GM12878 (cell line): ENCODE data around the gene RND1. TPM values are rescaled to one million over a fixed set of nuclear protein-coding genes. Genes with fewer than 3 reads are reported as not detected.
A peak's percentile ranks its signal among the peaks of the same experiment; 100 is the strongest.

Source experiments
- ATAC-seq: fragments of 200-7000 bp; cut with Tn5 transposase; 3 replicates; pipeline ENCODE4 v1.9.1; 2020; ENCODE audit warnings: mild to moderate bottlenecking, moderate library complexity
- Bru-seq: library from RNA; stranded (reverse); fragments of 400-500 nt; gene quantifications from one replicate; lab custom pipeline; 2021; lab: Mats Ljungman, UMichigan
- BruChase-seq, 2 experiments: library from RNA; stranded (reverse); fragments of 400-500 nt; gene quantifications; one replicate each; lab custom pipeline; 2021; lab: Mats Ljungman, UMichigan
- BruUV-seq: library from RNA; stranded (reverse); fragments of 400-500 nt; replicated peaks from 2 replicates; lab custom pipeline; 2021; lab: Mats Ljungman, UMichigan
- CTCF ChIA-PET: fragments of 300-600 bp; sonication (Branson Sonifier 250); formaldehyde crosslinking; extraction: SDS; loops from one replicate; lab custom pipeline; 2021; ENCODE audit warnings: inconsistent platforms; lab: Yijun Ruan, JAX
- POLR2A ChIA-PET: fragments of 350-600 bp; formaldehyde crosslinking; extraction: SDS; loops from one replicate; lab custom pipeline; 2021; ENCODE audit warnings: inconsistent platforms; lab: Charles Lee
- RAD21 ChIA-PET: fragments of 300-600 bp; sonication (Branson Sonifier 250); formaldehyde crosslinking; loops from one replicate; lab custom pipeline; 2023; ENCODE audit warnings: antibody characterized with exemption; ENCODE audit not compliant: unreplicated experiment; lab: Charles Lee
- SMC1A ChIA-PET: fragments of 300-600 bp; sonication (Branson Sonifier 250); formaldehyde crosslinking; loops from one replicate; lab custom pipeline; 2023; ENCODE audit not compliant: unreplicated experiment, uncharacterized antibody; lab: Charles Lee
- DNase-seq: peaks from one replicate; pipeline ENCODE4 v3.0.0-alpha.2; 2011; ENCODE audit warnings: low read depth, low spot score
- FAIRE-seq: peaks from 3 replicates; lab custom pipeline; 2011; peaks lifted over from hg19 to GRCh38; lab: Jason Lieb, UNC
- H2AFZ ChIP-seq: 2 replicates; pipeline ENCODE4 v1.6.0; 2011; ENCODE audit warnings: low read depth, low read length, control low read depth; ENCODE audit not compliant: control insufficient read depth
- H3K27ac ChIP-seq: 2 replicates; pipeline ENCODE4 v1.5.1; 2011; ENCODE audit warnings: control low read depth; ENCODE audit not compliant: control insufficient read depth, insufficient read depth
- H3K27me3 ChIP-seq, 2 experiments: replicated peaks in 1 of 2; 2 replicates each; pipeline versions ENCODE4 v1.6.0 to v1.6.1; 2011; ENCODE audit warnings: low read length in 1 of 2; ENCODE audit not compliant: control insufficient read depth in 2 of 2, insufficient read depth in 2 of 2
- H3K36me3 ChIP-seq, 2 experiments: 2 replicates each; pipeline ENCODE4 v1.5.1; 2011; ENCODE audit warnings: low read length in 1 of 2; ENCODE audit not compliant: control insufficient read depth in 2 of 2, insufficient read depth in 2 of 2
- H3K4me1 ChIP-seq: 2 replicates; pipeline ENCODE4 v1.6.1; 2011; ENCODE audit warnings: mild to moderate bottlenecking, low read length, moderate library complexity, mixed read lengths; ENCODE audit not compliant: control insufficient read depth, insufficient read depth
- H3K4me2 ChIP-seq: 2 replicates; pipeline ENCODE4 v1.6.0; 2011; ENCODE audit warnings: control low read depth; ENCODE audit not compliant: control insufficient read depth, insufficient read depth
- H3K4me3 ChIP-seq: fragments of 200-600 bp; sonication (generic); 2 replicates; pipeline ENCODE4 v1.5.1; 2016
- H3K79me2 ChIP-seq: 2 replicates; pipeline ENCODE4 v1.6.0; 2011; ENCODE audit warnings: low read length; ENCODE audit not compliant: control insufficient read depth, insufficient read depth
- H3K9ac ChIP-seq: 2 replicates; pipeline ENCODE4 v1.8.0; 2011; ENCODE audit warnings: low read length, control low read depth, mixed read lengths; ENCODE audit not compliant: control insufficient read depth, insufficient read depth
- H3K9me3 ChIP-seq: replicated peaks from 3 replicates; pipeline ENCODE4 v1.5.1; 2011; ENCODE audit warnings: mild to moderate bottlenecking, low read length; ENCODE audit not compliant: control insufficient read depth, insufficient read depth
- H4K20me1 ChIP-seq: 2 replicates; pipeline ENCODE4 v1.6.0; 2011; ENCODE audit not compliant: control insufficient read depth, insufficient read depth
- ATF7 ChIP-seq: fragments of 450-650 bp; IDR thresholded peaks from 2 replicates; pipeline ENCODE4 v1.6.1; 2016; ENCODE audit warnings: low read depth, mild to moderate bottlenecking
- E2F4 ChIP-seq: IDR thresholded peaks from 2 replicates; pipeline ENCODE4 v1.6.1; 2012; ENCODE audit warnings: low read depth, low read length, improper control_type of control experiment
- EGR1 ChIP-seq, 2 experiments: IDR thresholded peaks; 1 replicate in 1 of 2; 2 replicates in 1 of 2; pipeline ENCODE4 v1.6.1; 2011 to 2012; ENCODE audit warnings: low read depth in 2 of 2, low read length in 2 of 2, borderline replicate concordance in 1 of 2, mild to moderate bottlenecking in 1 of 2, moderate library complexity in 1 of 2
- FOXM1 ChIP-seq: IDR thresholded peaks from 2 replicates; pipeline ENCODE4 v1.6.1; 2012; ENCODE audit warnings: low read depth, mild to moderate bottlenecking, inconsistent platforms, low read length, moderate library complexity
- GABPA ChIP-seq: IDR thresholded peaks from 2 replicates; pipeline ENCODE4 v1.6.1; 2014; ENCODE audit warnings: antibody characterized with exemption, low read depth, mild to moderate bottlenecking, inconsistent platforms
- MAX ChIP-seq: IDR thresholded peaks from 2 replicates; pipeline ENCODE4 v1.6.1; 2012; ENCODE audit warnings: low read depth, low read length, improper control_type of control experiment
- MTA3 ChIP-seq: IDR thresholded peaks from 2 replicates; pipeline ENCODE4 v1.6.1; 2012; ENCODE audit warnings: low read length, inconsistent platforms, borderline replicate concordance
- PAX5 ChIP-seq: IDR thresholded peaks from 2 replicates; pipeline ENCODE4 v1.6.1; 2011; ENCODE audit warnings: low read depth, low read length, borderline replicate concordance
- PKNOX1 ChIP-seq: fragments of 450-650 bp; IDR thresholded peaks from 2 replicates; pipeline ENCODE4 v1.6.1; 2016; ENCODE audit warnings: mild to moderate bottlenecking
- RELA ChIP-seq: fragments of 450-650 bp; IDR thresholded peaks from 2 replicates; pipeline ENCODE4 v1.8.0; 2014; ENCODE audit warnings: borderline replicate concordance; ENCODE audit not compliant: partially characterized antibody
- USF2 ChIP-seq: IDR thresholded peaks from 2 replicates; pipeline ENCODE4 v1.6.1; 2011; ENCODE audit warnings: low read depth, low read length, improper control_type of control experiment, borderline replicate concordance
- ZBTB33 ChIP-seq: fragments of 450-650 bp; IDR thresholded peaks from 2 replicates; pipeline ENCODE4 v1.6.1; 2017; ENCODE audit warnings: mild to moderate bottlenecking
- WGBS: methylation state at CpG from one replicate; pipeline ENCODE4 v1.1.6; 2016; ENCODE audit warnings: low lambda C conversion rate; ENCODE audit not compliant: insufficient replicate concordance, insufficient coverage; ENCODE audit errors: missing lambda C conversion rate; 5-methylcytosine and 5-hydroxymethylcytosine counted together
- in situ Hi-C: fragments of 300-500 bp; cut with MboI; formaldehyde crosslinking; loops from 9 replicates; pipeline ENCODE4 v1.14.3; 2018; ENCODE audit warnings: mixed read lengths
- intact Hi-C: fragments of 100-400 bp; cut with micrococcal nuclease; formaldehyde crosslinking; loops from one replicate; pipeline ENCODE4 v1.14.2; 2022; ENCODE audit not compliant: unreplicated experiment
- long read RNA-seq, 2 experiments: library from polyadenylated mRNA; unstranded; transcript quantifications; one replicate each; pipeline ENCODE4 v2.0.0, GENCODE V29; 2019 to 2020
- polyA minus RNA-seq, 3 experiments: library from RNA; depleted of rRNA, polyadenylated mRNA; stranded (reverse); fragments of >200 nt; gene quantifications; 2 replicates each; pipeline ENCODE4 v1.2.3, GENCODE V29; 2011
- polyA plus RNA-seq, 11 experiments: library from polyadenylated mRNA; depleted of rRNA in 4 of 11; unstranded in 6 of 11; stranded (reverse) in 5 of 11; fragments of >200 nt; fragmentation: Nextera tagmentation in 4 of 11; fragmentation: Illumina TruSeq in 1 of 11; extraction: Ambion mirVana in 4 of 11; extraction: Trizol in 1 of 11; gene quantifications; 1 replicate in 1 of 11; 2 replicates in 10 of 11; pipeline versions ENCODE4 v1.2.1 to v1.2.3, GENCODE V29; 2011 to 2016; ENCODE audit warnings: inconsistent platforms in 2 of 11, missing spikeins in 2 of 11, low read depth in 1 of 11
- total RNA-seq, 4 experiments: library from RNA; depleted of rRNA in 3 of 4; stranded (reverse); fragments of >200 nt in 3 of 4; fragmentation: Illumina TruSeq in 1 of 4; extraction: Trizol in 1 of 4; gene quantifications; 2 replicates each; pipeline versions ENCODE4 v1.2.1 to v1.2.3, GENCODE V29; 2013 to 2021

The RND1 gene
- 6.2 and 8.6 TPM in 2 replicates for total RNA-seq (2013; cell fraction: nucleolus; rRNA removed)
- total RNA-seq (2014; rRNA removed) (1.5 and 2.0 TPM in 2 replicates), total RNA-seq (2014; rRNA removed; fragmentation: Illumina TruSeq; extraction: Trizol) (1.2 and 1.3 TPM in 2 replicates), total RNA-seq (2021) (3.8 and 4.2 TPM in 2 replicates), polyA plus RNA-seq (2011; rRNA removed) (3.7 and 5.1 TPM in 2 replicates), polyA plus RNA-seq (2014; fragmentation: Illumina TruSeq; extraction: Trizol) (3.3 and 3.7 TPM in 2 replicates), polyA plus RNA-seq (2014; fragmentation: Nextera tagmentation; extraction: Ambion mirVana) (under 1 TPM; 0.24 to 0.42 TPM), polyA plus RNA-seq (2014; rRNA removed) (3.2 and 3.6 TPM in 2 replicates), polyA plus RNA-seq (2016; fragmentation: Nextera tagmentation; extraction: Ambion mirVana) (1 to 10 TPM; 1.1 to 1.5 TPM), polyA minus RNA-seq (2011; rRNA and poly(A)+ RNA removed) (5.3 and 9.8 TPM in 2 replicates), Bru-seq, nascent RNA (percentile 71 among the genes with signal in this experiment), BruChase-seq, experiment 1, labeled RNA remaining after a 6-hour chase (percentile 51 among the genes with signal in this experiment), BruChase-seq, experiment 2, labeled RNA remaining after a 2-hour chase (percentile 60 among the genes with signal in this experiment)
- 2.8 TPM for polyA plus RNA-seq (2011; ENCODE audit: low read depth)
- 4.1 and 6.2 TPM in 2 replicates for polyA plus RNA-seq (2011; cell fraction: cytosol; rRNA removed)
- 4.6 and 5.0 TPM in 2 replicates for polyA plus RNA-seq (2011; cell fraction: nucleus; rRNA removed)
- polyA plus RNA-seq (2012) = 4.1 and 5.2 TPM in 2 replicates
- 2.3 and 6.7 TPM in 2 replicates for polyA minus RNA-seq (2011; cell fraction: cytosol; rRNA and poly(A)+ RNA removed)
- polyA minus RNA-seq (2011; cell fraction: nucleus; rRNA and poly(A)+ RNA removed) = 6.5 and 11.0 TPM in 2 replicates
- long read RNA-seq, experiment 1, partial matches to known transcripts = 0 of 2 reads
- long read RNA-seq, experiment 1, other reads (novel, unspliced or antisense) = 0 of 2 reads
- long read RNA-seq, experiment 2, partial matches to known transcripts = 1 of 2 reads
- long read RNA-seq, experiment 2, other reads (novel, unspliced or antisense) = 0 of 2 reads

- H4K20me1 ChIP-seq = no peaks in the 10 kb centered on the region
- intact Hi-C loops (no loop called here), in situ Hi-C loops (no loop called here)
- ChIA-PET RAD21 (interaction anchor here (0.7 to 3.4 kb wide), 9 partner anchors 10 to 131 kb away, joined by 3 to 42 read pairs (median 6); partner anchors contain the start of genes ARF3, DDX23 and FKBP11), POLR2A (interaction anchor here (0.5 to 5.0 kb wide), 18 partner anchors 7 to 532 kb away, joined by 3 to 52 read pairs (median 5); partner anchors contain the start of genes ARF3 and DDX23), CTCF (interaction anchor here (0.8 to 9.9 kb wide), 18 partner anchors 11 to 178 kb away, joined by 3 to 135 read pairs (median 4); partner anchors contain the start of genes DDX23 and FKBP11), SMC1A (interaction anchor here (0.9 to 10.6 kb wide), 9 partner anchors 9 to 103 kb away, joined by 3 to 79 read pairs (median 4); partner anchors contain the start of genes ARF3 and DDX23)
- H3K79me2 ChIP-seq = peaks cover 6% of the 10 kb centered on the region
- FAIRE-seq = peak; percentile 100
- peak; percentile 95 for ATAC-seq
- TSS peak; percentile 75 for BruUV-seq
- H2AFZ ChIP-seq = peak within 1 kb of the TSS; percentile 84
- H3K4me3 ChIP-seq = peak within 1 kb of the TSS; percentile 79
- no peaks in the 10 kb centered on the region for H3K27me3 ChIP-seq
- 1% methylated on average over 31 of the region's 32 CpGs for WGBS
- DNase-seq = peak; percentile 89
- H3K9ac ChIP-seq = peak within 1 kb of the TSS; percentile 73
- peak within 1 kb of the TSS; percentile 99 for H3K4me2 ChIP-seq
- peaks cover 12% of the 10 kb centered on the region for H3K4me1 ChIP-seq
- H3K36me3 ChIP-seq = peaks cover 0 to 3% of the 10 kb centered on the region in 2 experiments; a peak in 2 of 4 replicates
- no peaks in the 10 kb centered on the region for H3K9me3 ChIP-seq
- peak within 1 kb of the TSS; percentile 49 for H3K27ac ChIP-seq
- no peak for TF ChIP-seq PAX5
- TF ChIP-seq PKNOX1 = peak; percentile 97
- no peak for TF ChIP-seq USF2
- peak; percentile 48; the same call in 1 of the 2 replicates for TF ChIP-seq E2F4
- TF ChIP-seq FOXM1 = no peak
- no peak for TF ChIP-seq GABPA
- TF ChIP-seq RELA = peak; percentile 67
- TF ChIP-seq EGR1 (IDR thresholded peaks at IDR 0.05; ENCODE audit: borderline replicate concordance in 1 of 2, low read depth in 2 of 2, low read length in 2 of 2) = no peak
- no peak for TF ChIP-seq MAX
- no peak for TF ChIP-seq ZBTB33
- no peak for TF ChIP-seq ATF7
- TF ChIP-seq MTA3 = no peak
Observed at GRCh38 chr12:48865281-48866051, at the start of gene RND1. Gene RND1, minus strand, starts transcription at chr12:48865870. Its CDS starts 103 bp downstream, at chr12:48865767.
